K562 (cell line): ENCODE data around the gene SMARCA4. TPM values are rescaled to one million over a fixed set of nuclear protein-coding genes. Genes with fewer than 3 reads are reported as not detected.

Experiments
- ATAC-seq: fragments of 200-7000 bp; cut with Tn5 transposase; 3 replicates; pipeline ENCODE4 v1.9.1; 2020; ENCODE audit warnings: moderate library complexity
- BruUV-seq: library from RNA; stranded (reverse); fragments of 400-500 nt; replicated peaks from 2 replicates; lab custom pipeline; 2021; lab: Mats Ljungman, UMichigan
- CTCF ChIA-PET: fragments of 300-600 bp; formaldehyde crosslinking; extraction: SDS; loops from one replicate; lab custom pipeline; 2021; ENCODE audit warnings: low intra/inter-chr PET ratio; lab: Yijun Ruan, JAX
- POLR2A ChIA-PET: fragments of 300-600, 350-650 bp; sonication (Branson Sonifier 250); formaldehyde crosslinking; extraction: SDS; loops from one replicate; lab custom pipeline; 2021; ENCODE audit warnings: antibody characterized with exemption, inconsistent platforms; lab: Yijun Ruan, JAX
- DNase-seq, 4 experiments: peaks; one replicate each; pipeline versions ENCODE4 v3.0.0 to v3.0.0-alpha.2; 2011 to 2018; ENCODE audit warnings: low spot score in 3 of 4, mixed read lengths in 3 of 4; ENCODE audit errors: extremely low read depth in 1 of 4
- FAIRE-seq: peaks from 2 replicates; lab custom pipeline; 2011; peaks lifted over from hg19 to GRCh38; lab: Jason Lieb, UNC
- H2AFZ ChIP-seq: 2 replicates; pipeline ENCODE4 v1.6.0; 2011; ENCODE audit warnings: low read depth, low read length, control low read depth, inconsistent platforms
- H3K27ac ChIP-seq: fragments of 200-600 bp; 3 replicates; pipeline ENCODE4 v1.8.0; 2011; ENCODE audit warnings: low read depth, mild to moderate bottlenecking, control low read depth, inconsistent platforms, low read length, moderate library complexity, mixed read lengths; ENCODE audit errors: extremely low read depth
- H3K27me3 ChIP-seq, 2 experiments: fragments of 300-600 bp in 1 of 2; 2 replicates in 1 of 2; 3 replicates in 1 of 2; pipeline versions ENCODE4 v1.6.0 to v1.8.0; 2011; ENCODE audit warnings: inconsistent platforms in 2 of 2, low read length in 2 of 2, mild to moderate bottlenecking in 1 of 2, mixed read lengths in 1 of 2, moderate library complexity in 1 of 2; ENCODE audit not compliant: control insufficient read depth in 2 of 2, insufficient read depth in 2 of 2
- H3K36me3 ChIP-seq: fragments of 300-600 bp; 3 replicates; pipeline ENCODE4 v1.8.0; 2011; ENCODE audit warnings: mild to moderate bottlenecking, low read length, inconsistent platforms; ENCODE audit not compliant: control insufficient read depth, insufficient read depth
- H3K4me1 ChIP-seq, 2 experiments: fragments of 200-600 bp in 1 of 2; replicated peaks in 1 of 2; 2 replicates in 1 of 2; 3 replicates in 1 of 2; pipeline versions ENCODE4 v1.5.1 to v1.8.0; 2011; ENCODE audit warnings: inconsistent platforms in 2 of 2, low read length in 2 of 2, mild to moderate bottlenecking in 1 of 2, mixed read lengths in 1 of 2, moderate library complexity in 1 of 2; ENCODE audit not compliant: control insufficient read depth in 2 of 2, insufficient read depth in 2 of 2
- H3K4me2 ChIP-seq: 2 replicates; pipeline ENCODE4 v1.6.1; 2011; ENCODE audit warnings: low read length, control low read depth, inconsistent platforms, mixed read lengths; ENCODE audit not compliant: insufficient read depth
- H3K4me3 ChIP-seq: fragments of 200-600 bp; sonication (generic), shearing (Covaris generic); 2 replicates; pipeline ENCODE4 v1.5.1; 2016; ENCODE audit warnings: control low read depth, inconsistent platforms
- H3K79me2 ChIP-seq: fragments of 200-600 bp; 3 replicates; pipeline ENCODE4 v1.8.0; 2011; ENCODE audit warnings: low read length, inconsistent platforms; ENCODE audit not compliant: control insufficient read depth, insufficient read depth
- H3K9ac ChIP-seq, 2 experiments: 2 replicates each; pipeline versions ENCODE4 v1.6.0 to v1.6.1; 2011; ENCODE audit warnings: low read depth in 2 of 2, low read length in 2 of 2, control low read depth in 1 of 2, inconsistent platforms in 1 of 2, mild to moderate bottlenecking in 1 of 2, mixed read lengths in 1 of 2; ENCODE audit not compliant: insufficient read depth in 1 of 2
- H3K9me1 ChIP-seq: one replicate; pipeline ENCODE4 v1.6.0; 2011; ENCODE audit warnings: inconsistent platforms, mild to moderate bottlenecking, low read length, moderate library complexity; ENCODE audit not compliant: control insufficient read depth, insufficient read depth
- H3K9me3 ChIP-seq: replicated peaks from 2 replicates; pipeline ENCODE4 v1.5.1; 2011; ENCODE audit warnings: low read depth, low read length, inconsistent platforms; ENCODE audit not compliant: control insufficient read depth, insufficient read depth
- H4K20me1 ChIP-seq: replicated peaks from 2 replicates; pipeline ENCODE4 v1.6.1; 2011; ENCODE audit warnings: low read length, inconsistent platforms, mixed read lengths; ENCODE audit not compliant: control insufficient read depth, insufficient read depth
- ATF4 ChIP-seq: fragments of 450-650 bp; formaldehyde crosslinking; IDR thresholded peaks from 2 replicates; pipeline ENCODE4 v1.4.0; 2022; ENCODE audit warnings: mild to moderate bottlenecking, moderate library complexity
- BCOR ChIP-seq: fragments of 450-650 bp; IDR thresholded peaks from 2 replicates; pipeline ENCODE4 v1.6.1; 2016
- FOXK1 ChIP-seq: sonication (generic); formaldehyde crosslinking; IDR thresholded peaks from 2 replicates; pipeline ENCODE4 v1.8.0; 2022; ENCODE audit warnings: missing genetic modification reagents, mild to moderate bottlenecking, borderline replicate concordance
- GABPB1 ChIP-seq: sonication (generic); formaldehyde crosslinking; IDR thresholded peaks from 2 replicates; pipeline ENCODE4 v1.8.0; 2022; ENCODE audit warnings: mild to moderate bottlenecking, missing genetic modification reagents
- GTF2F1 ChIP-seq: IDR thresholded peaks from 2 replicates; pipeline ENCODE4 v1.6.1; 2011; ENCODE audit warnings: low read depth, low read length, improper control_type of control experiment
- MEIS2 ChIP-seq: fragments of 450-650 bp; IDR thresholded peaks from 2 replicates; pipeline ENCODE4 v1.6.1; 2014; ENCODE audit warnings: mild to moderate bottlenecking; ENCODE audit not compliant: partially characterized antibody
- NR4A1 ChIP-seq, 2 experiments: fragments of 250-450 bp in 1 of 2; fragments of 450-650 bp in 1 of 2; sonication (Bioruptor Pico) in 1 of 2; IDR thresholded peaks; 2 replicates each; pipeline versions ENCODE4 v1.4.0 to v1.6.1; 2016 to 2020; ENCODE audit warnings: mild to moderate bottlenecking in 2 of 2, missing compliant biosample characterization in 1 of 2, missing genetic modification characterization in 1 of 2, moderate library complexity in 1 of 2
- NRF1 ChIP-seq, 2 experiments: fragments of 450-650 bp; IDR thresholded peaks in 1 of 2; conservative IDR thresholded peaks in 1 of 2; 2 replicates each; pipeline ENCODE4 v1.6.1; 2014; ENCODE audit warnings: mild to moderate bottlenecking in 2 of 2
- NUFIP1 ChIP-seq: fragments of 450-650 bp; IDR thresholded peaks from 2 replicates; pipeline ENCODE4 v1.6.1; 2018; ENCODE audit not compliant: partially characterized antibody
- PURB ChIP-seq: sonication (generic); formaldehyde crosslinking; IDR thresholded peaks from 2 replicates; pipeline ENCODE4 v1.9.0; 2021; ENCODE audit warnings: low read depth, mild to moderate bottlenecking, missing genetic modification reagents
- USF1 ChIP-seq: sonication (generic); formaldehyde crosslinking; IDR thresholded peaks from 2 replicates; pipeline ENCODE4 v1.9.0; 2022; ENCODE audit warnings: mild to moderate bottlenecking, missing genetic modification reagents
- ZBTB34 ChIP-seq: fragments of 250-450 bp; sonication (Bioruptor Pico); IDR thresholded peaks from 2 replicates; pipeline ENCODE4 v1.8.0; 2021; ENCODE audit warnings: mild to moderate bottlenecking, moderate library complexity
- ZNF184 ChIP-seq: sonication (generic); formaldehyde crosslinking; IDR thresholded peaks from 2 replicates; pipeline ENCODE4 v1.5.0; 2020; ENCODE audit warnings: missing genetic modification reagents
- ZNF584 ChIP-seq: fragments of 200-800 bp; sonication (Bioruptor generic); IDR thresholded peaks from 2 replicates; pipeline ENCODE4 v1.6.1; 2016; ENCODE audit warnings: low read depth, mild to moderate bottlenecking, missing genetic modification characterization, missing compliant biosample characterization
- ZNF644 ChIP-seq: fragments of 200-800 bp; sonication (Bioruptor generic); IDR thresholded peaks from 2 replicates; pipeline ENCODE4 v1.6.1; 2016; ENCODE audit warnings: low read depth, missing genetic modification characterization, missing compliant biosample characterization
- WGBS: fragments of 100-300 bp; shearing (Covaris generic); methylation state at CpG from one replicate; pipeline ENCODE4 v1.1.6; 2016; ENCODE audit warnings: low coverage, mixed read lengths; ENCODE audit not compliant: insufficient coverage; ENCODE audit errors: missing lambda C conversion rate; 5-methylcytosine and 5-hydroxymethylcytosine counted together
- in situ Hi-C: fragments of 300-500 bp; cut with MboI; formaldehyde crosslinking; loops from 4 replicates; pipeline ENCODE4 v1.15.0; 2018; ENCODE audit warnings: inconsistent platforms, mixed read lengths
- intact Hi-C: fragments of 100-400 bp; cut with micrococcal nuclease; formaldehyde crosslinking; loops from 2 replicates; pipeline ENCODE4 v1.14.2; 2022
- polyA plus RNA-seq, 8 experiments: library from polyadenylated mRNA; depleted of rRNA in 4 of 8; stranded (reverse) in 5 of 8; unstranded in 3 of 8; fragments of >200 nt; fragmentation: Nextera tagmentation in 2 of 8; fragmentation: Illumina TruSeq in 1 of 8; extraction: Ambion mirVana in 2 of 8; extraction: Trizol in 1 of 8; gene quantifications; 2 replicates each; pipeline versions ENCODE4 v1.2.1 to v1.2.3, GENCODE V29; 2011 to 2014; ENCODE audit warnings: inconsistent platforms in 1 of 8, missing spikeins in 1 of 8
- total RNA-seq, 7 experiments: library from RNA; depleted of rRNA in 6 of 7; stranded (reverse); fragments of >200 nt in 6 of 7; fragmentation: Illumina TruSeq in 2 of 7; extraction: Trizol in 2 of 7; gene quantifications; 2 replicates each; pipeline versions ENCODE4 v1.2.1 to v1.2.3, GENCODE V29; 2011 to 2021; ENCODE audit warnings: low replicate concordance in 1 of 7

The SMARCA4 gene
- total and polyA plus RNA-seq, 9 of the 15 experiments (the other 6 are each of a cell fraction or from before 2014, with no cell fraction given) = 19.3 to 207 (median 52.1) TPM

GRCh38 chr19:10927730-10928562 lies 32.9 kb upstream of the SMARCA4 start (continued):
- TF ChIP-seq NRF1 (conservative IDR thresholded peaks at IDR 0.05 in 1 of 2, IDR thresholded peaks at IDR 0.05 in 1 of 2) = no peak

- Histone ChIP-seq H3K27ac (peak within 1 kb of the TSS; percentile 78), H3K4me1 (peaks cover 6 to 28% of the 10 kb centered on the region in 2 experiments; a peak in 4 of 5 replicates), H3K9me3 (no peaks in the 10 kb centered on the region), H4K20me1 (peaks cover 3% of the 10 kb centered on the region; the same call in 1 of the 2 replicates), H3K9ac (peak within 1 kb of the TSS; percentile 88 to 99), H3K4me3 (peak within 1 kb of the TSS; percentile 93), H3K9me1 (no peaks in the 10 kb centered on the region), H2AFZ (peak within 1 kb of the TSS; percentile 83), H3K79me2 (peaks cover 39% of the 10 kb centered on the region), H3K4me2 (peak within 1 kb of the TSS; percentile 97), H3K36me3 (peaks cover 47% of the 10 kb centered on the region), H3K27me3 (no peaks in the 10 kb centered on the region)
- ATAC-seq (peak; percentile 94), DNase-seq (peak; percentile 94 to 99 (median 96)), FAIRE-seq (peak; percentile 95)
- WGBS = 1% methylated on average over 51 of the region's 96 CpGs
- intact Hi-C loops = loop anchor here (5.0 kb wide), 1 partner anchor 56 kb away; the partner anchor contains the start of gene CARM1
- in situ Hi-C loops = no loop called here
- ChIA-PET POLR2A (interaction anchor here (0.6 kb wide), 2 partner anchors 16 to 782 kb away, joined by 3 read pairs; no protein-coding TSS in a partner anchor), CTCF (interaction anchor here (0.6 to 0.7 kb wide), 2 partner anchors 49 to 86 kb away, joined by 3 to 4 read pairs; no protein-coding TSS in a partner anchor)
- BruUV-seq = no TSS peak
- TF ChIP-seq BCOR = no peak
- no peak for TF ChIP-seq ZNF644 (tag)
- TF ChIP-seq NR4A1 (CRISPR knock-in tag; IDR thresholded peaks at IDR 0.05) = no peak
- no peak; the same call in 1 of the 2 replicates for TF ChIP-seq NR4A1 (tag; IDR thresholded peaks at IDR 0.05)
- peak; percentile 90 for TF ChIP-seq MEIS2
- no peak for TF ChIP-seq ZBTB34 (CRISPR knock-in tag)
- TF ChIP-seq ZNF184 (CRISPR knock-in tag) = no peak
- no peak for TF ChIP-seq PURB (CRISPR knock-in tag)
- no peak for TF ChIP-seq ATF4 (CRISPR knock-in tag)
- TF ChIP-seq GABPB1 = peak; percentile 100
- TF ChIP-seq FOXK1 (CRISPR knock-in tag) = peak; percentile 98
- no peak for TF ChIP-seq ZNF584
- TF ChIP-seq NUFIP1 = no peak
- no peak; the same call in 1 of the 2 replicates for TF ChIP-seq USF1 (CRISPR knock-in tag)
- 0 out of 2 replicates have a peak, but pooled peaks have one; percentile 52 for TF ChIP-seq GTF2F1
Measured at GRCh38 chr19:10928563-10929401, 32.0 kb upstream of the SMARCA4 start, which contains the start of the genes TIMM29 and YIPF2. Gene TIMM29 (plus strand): TSS chr19:10928811. CDS start chr19:10928823, 12 bp downstream. Gene YIPF2 (minus strand): TSS chr19:10928639. CDS start chr19:10928410, 229 bp downstream.
